ENCODE measurements around the gene ACAA1. TPM values are rescaled to one million over a fixed set of nuclear protein-coding genes. Genes with fewer than 3 reads are reported as not detected.
A peak's percentile ranks its signal among the peaks of the same experiment; 100 is the strongest.

The ACAA1 gene
- total RNA-seq: 10 to 100 TPM; 52.2 to 64.6 TPM

GRCh38 chr3:38136777-38137614 lies at the start of gene ACAA1:
Gene ACAA1, minus strand, starts transcription at chr3:38137127. Its CDS starts 92 bp downstream, at chr3:38137035.
- H3K4me1 Mint-ChIP-seq: peaks cover 53% of the 10 kb centered on the region

GRCh38 chr3:38177181-38177580 lies 40.3 kb upstream of the ACAA1 start:
- intact Hi-C loops (cut with DNase I, micrococcal nuclease): no loop called here
- POLR2A ChIA-PET: no interaction called here

More at GRCh38 chr3:38136777-38137614, at the start of gene ACAA1:
- ATAC-seq (peak; percentile 95), DNase-seq (peak; percentile 99)
- ChIA-PET CTCF (interaction anchor here (0.5 to 2.9 kb wide), 9 partner anchors 9 to 280 kb away, joined by 3 to 16 read pairs (median 3); partner anchors contain the start of genes OXSR1 and XYLB), POLR2A (interaction anchor here (0.9 to 4.3 kb wide), 4 partner anchors 27 to 210 kb away, joined by 3 to 47 read pairs (median 4); partner anchors contain the start of genes OXSR1 and XYLB)
- Mint-ChIP-seq H3K27ac (peak within 1 kb of the TSS; percentile 100), H3K9me3 (ENCODE audit: low read depth) (no peaks in the 10 kb centered on the region), H3K4me3 (peak within 1 kb of the TSS; percentile 97), H3K27me3 (no peaks in the 10 kb centered on the region), H3K36me3 (ENCODE audit: low read depth) (peaks cover 47% of the 10 kb centered on the region)
- intact Hi-C loops (cut with DNase I, micrococcal nuclease): loop anchor here (1.0 to 10.0 kb wide), 13 partner anchors 28 to 1250 kb away; partner anchors contain the start of genes ACVR2B (in 2 of the 2), DLEC1 (in 2 of the 2), OXSR1 (in 2 of the 2) and XYLB (in 2 of the 2)

GRCh38 chr3:38173834-38174418 lies 37.0 kb upstream of the ACAA1 start:
- no peak overlapping the region for H3K27ac Mint-ChIP-seq
- ATAC-seq: peak; percentile 43
- H3K9me3 Mint-ChIP-seq (ENCODE audit: low read depth): no peaks in the 10 kb centered on the region
- POLR2A ChIA-PET: no interaction called here
- CTCF ChIA-PET: interaction anchor here (2.6 kb wide), 1 partner anchor 10 kb away, joined by 6 read pairs; no protein-coding TSS in a partner anchor
- H3K4me1 Mint-ChIP-seq: peaks cover 63% of the 10 kb centered on the region
- peaks cover 8% of the 10 kb centered on the region for H3K36me3 Mint-ChIP-seq (ENCODE audit: low read depth)
- H3K4me3 Mint-ChIP-seq: no peak overlapping the region
- intact Hi-C loops (cut with DNase I, micrococcal nuclease): no loop called here
- no peak for DNase-seq
- H3K27me3 Mint-ChIP-seq: no peaks in the 10 kb centered on the region

More at GRCh38 chr3:38177181-38177580, 40.3 kb upstream of the ACAA1 start:
- ATAC-seq: no peak
- no peak for DNase-seq
- H3K4me1 Mint-ChIP-seq: peaks cover 37% of the 10 kb centered on the region
- H3K4me3 Mint-ChIP-seq: no peak overlapping the region
- no peaks in the 10 kb centered on the region for H3K9me3 Mint-ChIP-seq (ENCODE audit: low read depth)
- H3K27me3 Mint-ChIP-seq: no peaks in the 10 kb centered on the region
- peaks cover 10% of the 10 kb centered on the region for H3K36me3 Mint-ChIP-seq (ENCODE audit: low read depth)
- H3K27ac Mint-ChIP-seq: no peak overlapping the region
- CTCF ChIA-PET: no interaction called here

- Mint-ChIP-seq H3K27ac (no peak overlapping the region), H3K27me3 (no peaks in the 10 kb centered on the region), H3K4me3 (no peak overlapping the region), H3K4me1 (peaks cover 82% of the 10 kb centered on the region), H3K36me3 (ENCODE audit: low read depth) (peaks cover 12% of the 10 kb centered on the region), H3K9me3 (ENCODE audit: low read depth) (no peaks in the 10 kb centered on the region)
- DNase-seq (no peak), ATAC-seq (peak; percentile 10)
- ChIA-PET POLR2A (interaction anchor here (0.6 kb wide), 1 partner anchor 25 kb away, joined by 3 read pairs; no protein-coding TSS in a partner anchor), CTCF (interaction anchor here (0.9 to 2.6 kb wide), 3 partner anchors 8 to 26 kb away, joined by 4 to 6 read pairs (median 4); no protein-coding TSS in a partner anchor)
- intact Hi-C loops (cut with DNase I, micrococcal nuclease): no loop called here
These were observed 34.7 kb upstream of the ACAA1 start for GRCh38 chr3:38171622-38172021.

- intact Hi-C loops (cut with DNase I, micrococcal nuclease): no loop called here
- H3K27me3 Mint-ChIP-seq: no peaks in the 10 kb centered on the region
- peaks cover 16% of the 10 kb centered on the region for H3K36me3 Mint-ChIP-seq (ENCODE audit: low read depth)
- DNase-seq: no peak
- H3K27ac Mint-ChIP-seq: no peak overlapping the region
- peaks cover 84% of the 10 kb centered on the region for H3K4me1 Mint-ChIP-seq
- H3K4me3 Mint-ChIP-seq: no peak overlapping the region
- CTCF ChIA-PET: interaction anchor here (1.4 kb wide), 1 partner anchor 22 kb away, joined by 4 read pairs; no protein-coding TSS in a partner anchor
- POLR2A ChIA-PET: interaction anchor here (0.6 kb wide), 2 partner anchors 24 to 163 kb away, joined by 3 read pairs; no protein-coding TSS in a partner anchor
- no peak for ATAC-seq
- H3K9me3 Mint-ChIP-seq (ENCODE audit: low read depth): no peaks in the 10 kb centered on the region
These were observed 33.8 kb upstream of the ACAA1 start for GRCh38 chr3:38170722-38171121.

- intact Hi-C loops (cut with DNase I, micrococcal nuclease): loop anchor here (2.0 to 10.0 kb wide), 5 partner anchors 36 to 1096 kb away; partner anchors contain the start of genes DLEC1 (in 1 of the 2), EXOG (in 1 of the 2), SCN11A (in 1 of the 2) and WDR48 (in 1 of the 2)
- Mint-ChIP-seq H3K27me3 (no peaks in the 10 kb centered on the region), H3K27ac (no peak overlapping the region), H3K4me1 (peaks cover 76% of the 10 kb centered on the region), H3K36me3 (ENCODE audit: low read depth) (peaks cover 16% of the 10 kb centered on the region), H3K4me3 (peak overlapping the region; percentile 14), H3K9me3 (ENCODE audit: low read depth) (no peaks in the 10 kb centered on the region)
- CTCF ChIA-PET: no interaction called here
- POLR2A ChIA-PET: no interaction called here
- ATAC-seq (no peak), DNase-seq (no peak)
These were observed 32.0 kb upstream of the ACAA1 start for GRCh38 chr3:38169027-38169317.

GRCh38 chr3:38168151-38169026 lies 31.5 kb upstream of the ACAA1 start:
- H3K27ac Mint-ChIP-seq: no peak overlapping the region

GRCh38 chr3:38167591-38167990 lies 30.7 kb upstream of the ACAA1 start:
- no peak for DNase-seq
- ChIA-PET POLR2A (interaction anchor here (0.8 kb wide), 1 partner anchor 31 kb away, joined by 4 read pairs; the partner anchor contains the start of gene ACAA1), CTCF (no interaction called here)
- Mint-ChIP-seq H3K4me3 (peak overlapping the region; percentile 92), H3K27ac (no peak overlapping the region), H3K36me3 (ENCODE audit: low read depth) (peaks cover 16% of the 10 kb centered on the region), H3K27me3 (no peaks in the 10 kb centered on the region), H3K9me3 (ENCODE audit: low read depth) (no peaks in the 10 kb centered on the region), H3K4me1 (peaks cover 63% of the 10 kb centered on the region)
- intact Hi-C loops (cut with DNase I, micrococcal nuclease): loop anchor here (5.0 to 10.0 kb wide), 3 partner anchors 133 to 1097 kb away; partner anchors contain the start of genes DLEC1 (in 1 of the 2), SCN11A (in 1 of the 2) and WDR48 (in 1 of the 2)
- ATAC-seq: no peak

More at GRCh38 chr3:38168151-38169026, 31.5 kb upstream of the ACAA1 start:
- ATAC-seq (no peak), DNase-seq (no peak)
- no peaks in the 10 kb centered on the region for H3K9me3 Mint-ChIP-seq (ENCODE audit: low read depth)
- H3K4me3 Mint-ChIP-seq: peak overlapping the region; percentile 14
- intact Hi-C loops (cut with DNase I, micrococcal nuclease): loop anchor here (2.0 to 10.0 kb wide), 5 partner anchors 36 to 1096 kb away; partner anchors contain the start of genes DLEC1 (in 1 of the 2), EXOG (in 1 of the 2), SCN11A (in 1 of the 2) and WDR48 (in 1 of the 2)
- no peaks in the 10 kb centered on the region for H3K27me3 Mint-ChIP-seq
- peaks cover 71% of the 10 kb centered on the region for H3K4me1 Mint-ChIP-seq
- POLR2A ChIA-PET: no interaction called here
- peaks cover 16% of the 10 kb centered on the region for H3K36me3 Mint-ChIP-seq (ENCODE audit: low read depth)
- CTCF ChIA-PET: no interaction called here

- POLR2A ChIA-PET: interaction anchor here (0.6 to 4.1 kb wide), 4 partner anchors 23 to 341 kb away, joined by 3 to 47 read pairs (median 6); partner anchors contain the start of genes ACAA1 and MYD88
- DNase-seq: peak; percentile 67
- H3K4me1 Mint-ChIP-seq: peaks cover 47% of the 10 kb centered on the region
- H3K36me3 Mint-ChIP-seq (ENCODE audit: low read depth): peaks cover 16% of the 10 kb centered on the region
- intact Hi-C loops (cut with DNase I, micrococcal nuclease): loop anchor here (1.0 to 10.0 kb wide), 9 partner anchors 29 to 1240 kb away; partner anchors contain the start of genes ACAA1 (in 2 of the 2), DLEC1 (in 1 of the 2), RPSA (in 1 of the 2) and SCN11A (in 1 of the 2)
- H3K9me3 Mint-ChIP-seq (ENCODE audit: low read depth): no peaks in the 10 kb centered on the region
- H3K27me3 Mint-ChIP-seq: no peaks in the 10 kb centered on the region
- peak overlapping the region; percentile 92 for H3K4me3 Mint-ChIP-seq
- CTCF ChIA-PET: interaction anchor here (0.8 to 1.6 kb wide), 5 partner anchors 9 to 181 kb away, joined by 3 to 7 read pairs (median 3); partner anchors contain the start of genes ACAA1 and XYLB
- H3K27ac Mint-ChIP-seq: peak overlapping the region; percentile 99
- ATAC-seq: no peak
These were observed 28.9 kb upstream of the ACAA1 start for GRCh38 chr3:38165722-38166387.

Data from activated CD4-positive, alpha-beta T cell treated with anti-CD3 and anti-CD28 coated beads for 36 hours (primary cell).